ENCODE results near the gene UTF1.

Gene UTF1

GRCh38 chr10:133279326-133280226 is 49.6 kb downstream of the UTF1 start:
- DNase-seq (ENCODE audit: low read depth), result no peak

GRCh38 chr10:133280391-133281059 is 50.5 kb downstream of the UTF1 start:
- no peak for DNase-seq (ENCODE audit: low read depth)

- DNase-seq (ENCODE audit: low read depth), result no peak
These were observed 51.1 kb downstream of the UTF1 start for GRCh38 chr10:133281084-133281483.
